H9 (cell line): ENCODE data around the gene TSPAN18. TPM values are rescaled to one million over a fixed set of nuclear protein-coding genes. Genes with fewer than 3 reads are reported as not detected.
A peak's percentile ranks its signal among the peaks of the same experiment; 100 is the strongest.

ENCODE experiments used
- DNase-seq: peaks from one replicate; pipeline ENCODE4 v3.0.0-alpha.2; 2017
- H2AFZ ChIP-seq: one replicate; pipeline ENCODE4 v1.6.1; 2013; ENCODE audit warnings: mild to moderate bottlenecking, low read length, control low read depth, moderate library complexity
- H2AK5ac ChIP-seq: 2 replicates; pipeline ENCODE4 v1.6.1; 2013; ENCODE audit warnings: low read length, control low read depth, mixed read lengths; ENCODE audit not compliant: insufficient read length
- H2BK120ac ChIP-seq: one replicate; pipeline ENCODE4 v1.6.1; 2013; ENCODE audit warnings: low read depth, mild to moderate bottlenecking, low read length, control low read depth, inconsistent platforms; ENCODE audit not compliant: poor library complexity, severe bottlenecking
- H2BK12ac ChIP-seq: 2 replicates; pipeline ENCODE4 v1.6.1; 2013; ENCODE audit warnings: low read length, control low read depth, mixed read lengths, low read depth; ENCODE audit not compliant: insufficient read length
- H2BK15ac ChIP-seq: 2 replicates; pipeline ENCODE4 v1.6.1; 2013; ENCODE audit warnings: low read depth, low read length, control low read depth
- H2BK20ac ChIP-seq: one replicate; pipeline ENCODE4 v1.6.1; 2013; ENCODE audit warnings: low read depth, mild to moderate bottlenecking, low read length, control low read depth, inconsistent platforms; ENCODE audit not compliant: poor library complexity, severe bottlenecking
- H2BK5ac ChIP-seq: 2 replicates; pipeline ENCODE4 v1.6.1; 2013; ENCODE audit warnings: low read length, control low read depth, mixed read lengths; ENCODE audit not compliant: insufficient read length
- H3K14ac ChIP-seq: 2 replicates; pipeline ENCODE4 v1.6.1; 2013; ENCODE audit warnings: low read length, control low read depth; ENCODE audit not compliant: insufficient read depth
- H3K18ac ChIP-seq: 2 replicates; pipeline ENCODE4 v1.6.1; 2013; ENCODE audit warnings: low read depth, mild to moderate bottlenecking, mixed read lengths, low read length, control low read depth; ENCODE audit not compliant: insufficient read length
- H3K23ac ChIP-seq: 2 replicates; pipeline ENCODE4 v1.6.1; 2013; ENCODE audit warnings: low read length, control low read depth, mixed read lengths, low read depth; ENCODE audit not compliant: insufficient read length
- H3K23me2 ChIP-seq: 2 replicates; pipeline ENCODE4 v1.6.1; 2013; ENCODE audit warnings: low read depth, mild to moderate bottlenecking, mixed read lengths, low read length, control low read depth; ENCODE audit not compliant: insufficient read length, poor library complexity, severe bottlenecking
- H3K27ac ChIP-seq: 2 replicates; pipeline ENCODE4 v1.5.1; 2013; ENCODE audit warnings: low read length, control low read depth, mixed read lengths, low read depth; ENCODE audit not compliant: insufficient read length
- H3K27me3 ChIP-seq: 2 replicates; pipeline ENCODE4 v1.6.1; 2013; ENCODE audit warnings: low read length, control low read depth, inconsistent platforms; ENCODE audit not compliant: insufficient read depth
- H3K4ac ChIP-seq: 2 replicates; pipeline ENCODE4 v1.6.1; 2013; ENCODE audit warnings: low read depth, mild to moderate bottlenecking, control low read depth, inconsistent platforms, low read length, moderate library complexity
- H3K4me1 ChIP-seq: 2 replicates; pipeline ENCODE4 v1.6.1; 2013; ENCODE audit warnings: low read length, control low read depth, inconsistent platforms; ENCODE audit not compliant: insufficient read depth
- H3K4me2 ChIP-seq: 2 replicates; pipeline ENCODE4 v1.6.1; 2013; ENCODE audit warnings: low read length, control low read depth, mixed read lengths; ENCODE audit not compliant: insufficient read length, insufficient read depth
- H3K56ac ChIP-seq: 2 replicates; pipeline ENCODE4 v1.6.1; 2013; ENCODE audit warnings: low read depth, mild to moderate bottlenecking, mixed read lengths, low read length, control low read depth; ENCODE audit not compliant: insufficient read length
- H3K79me1 ChIP-seq: 2 replicates; pipeline ENCODE4 v1.6.1; 2013; ENCODE audit warnings: low read depth, mild to moderate bottlenecking, moderate library complexity, low read length, control low read depth, inconsistent platforms; ENCODE audit not compliant: insufficient read depth, poor library complexity, severe bottlenecking
- H3K79me2 ChIP-seq: 2 replicates; pipeline ENCODE4 v1.6.1; 2013; ENCODE audit warnings: low read length, control low read depth, inconsistent platforms; ENCODE audit not compliant: insufficient read depth
- H3K9ac ChIP-seq: 2 replicates; pipeline ENCODE4 v1.6.1; 2013; ENCODE audit warnings: low read length, control low read depth, mixed read lengths; ENCODE audit not compliant: insufficient read length; ENCODE audit errors: extremely low read depth
- H3K9me3 ChIP-seq: one replicate; pipeline ENCODE4 v1.6.1; 2013; ENCODE audit warnings: low read depth, low read length, inconsistent platforms; ENCODE audit not compliant: control insufficient read depth
- H3T11ph ChIP-seq: one replicate; pipeline ENCODE4 v1.6.1; 2013; ENCODE audit warnings: mild to moderate bottlenecking, low read length, control low read depth, inconsistent platforms
- H4K20me1 ChIP-seq: one replicate; pipeline ENCODE4 v1.6.1; 2013; ENCODE audit not compliant: control insufficient read depth, insufficient read length, insufficient read depth
- H4K5ac ChIP-seq: 2 replicates; pipeline ENCODE4 v1.6.1; 2013; ENCODE audit warnings: low read depth, mild to moderate bottlenecking, mixed read lengths, low read length, control low read depth; ENCODE audit not compliant: insufficient read length
- H4K8ac ChIP-seq: replicated peaks from 2 replicates; pipeline ENCODE4 v1.6.1; 2013; ENCODE audit warnings: low read length, control low read depth, mixed read lengths, low read depth; ENCODE audit not compliant: insufficient read length
- H4K91ac ChIP-seq: 2 replicates; pipeline ENCODE4 v1.6.1; 2013; ENCODE audit warnings: low read depth, mild to moderate bottlenecking, moderate library complexity, mixed read lengths, low read length, control low read depth; ENCODE audit not compliant: insufficient read length
- H3K27ac Mint-ChIP-seq, 3 experiments: 2 replicates in 2 of 3; 3 replicates in 1 of 3; pipeline ENCODE4 v1.8.0; 2020 to 2021; ENCODE audit warnings: mixed read lengths in 3 of 3, mild to moderate bottlenecking in 1 of 3, moderate library complexity in 1 of 3
- H3K27me3 Mint-ChIP-seq: 2 replicates; pipeline ENCODE4 v1.8.0; 2021; ENCODE audit warnings: low read depth, mild to moderate bottlenecking, moderate library complexity, mixed read lengths
- H3K36me3 Mint-ChIP-seq, 3 experiments: 2 replicates in 2 of 3; 3 replicates in 1 of 3; pipeline ENCODE4 v1.8.0; 2020 to 2021; ENCODE audit warnings: low read depth in 3 of 3, mixed read lengths in 3 of 3; ENCODE audit not compliant: insufficient read depth in 1 of 3
- H3K4me1 Mint-ChIP-seq, 2 experiments: 2 replicates each; pipeline ENCODE4 v1.8.0; 2020; ENCODE audit warnings: mixed read lengths in 2 of 2
- H3K4me3 Mint-ChIP-seq, 2 experiments: 2 replicates in 1 of 2; 3 replicates in 1 of 2; pipeline ENCODE4 v1.8.0; 2020 to 2021; ENCODE audit warnings: mild to moderate bottlenecking in 2 of 2, mixed read lengths in 2 of 2, moderate library complexity in 1 of 2
- H3K9me3 Mint-ChIP-seq, 2 experiments: 2 replicates in 1 of 2; 3 replicates in 1 of 2; pipeline ENCODE4 v1.8.0; 2020; ENCODE audit warnings: mild to moderate bottlenecking in 2 of 2, mixed read lengths in 2 of 2, moderate library complexity in 1 of 2
- WGBS: extraction: QIAGEN DNeasy Blood & Tissue Kit; methylation state at CpG from one replicate; pipeline ENCODE4 v1.1.7; 2013; ENCODE audit warnings: missing lambda C conversion rate, low lambda C conversion rate, mixed read lengths; ENCODE audit not compliant: insufficient read length; ENCODE audit errors: extremely low coverage; 5-methylcytosine and 5-hydroxymethylcytosine counted together
- total RNA-seq: library from RNA; stranded (reverse); gene quantifications from 2 replicates; pipeline ENCODE4 v1.2.1, GENCODE V29; 2021
- TF ChIP-seq, protein P1 (sequence below): fragments of 200-600 bp; sonication (generic); conservative IDR thresholded peaks from 3 replicates; pipeline ENCODE4 v1.8.0; 2021; ENCODE audit warnings: antibody characterized with exemption, mild to moderate bottlenecking

Gene TSPAN18
- total RNA-seq, 1 experiment from 2014 or later: 25.3 TPM

- no peak overlapping the region for H4K91ac ChIP-seq
- H2AK5ac ChIP-seq: no peak overlapping the region
- TF ChIP-seq, protein P1, sequence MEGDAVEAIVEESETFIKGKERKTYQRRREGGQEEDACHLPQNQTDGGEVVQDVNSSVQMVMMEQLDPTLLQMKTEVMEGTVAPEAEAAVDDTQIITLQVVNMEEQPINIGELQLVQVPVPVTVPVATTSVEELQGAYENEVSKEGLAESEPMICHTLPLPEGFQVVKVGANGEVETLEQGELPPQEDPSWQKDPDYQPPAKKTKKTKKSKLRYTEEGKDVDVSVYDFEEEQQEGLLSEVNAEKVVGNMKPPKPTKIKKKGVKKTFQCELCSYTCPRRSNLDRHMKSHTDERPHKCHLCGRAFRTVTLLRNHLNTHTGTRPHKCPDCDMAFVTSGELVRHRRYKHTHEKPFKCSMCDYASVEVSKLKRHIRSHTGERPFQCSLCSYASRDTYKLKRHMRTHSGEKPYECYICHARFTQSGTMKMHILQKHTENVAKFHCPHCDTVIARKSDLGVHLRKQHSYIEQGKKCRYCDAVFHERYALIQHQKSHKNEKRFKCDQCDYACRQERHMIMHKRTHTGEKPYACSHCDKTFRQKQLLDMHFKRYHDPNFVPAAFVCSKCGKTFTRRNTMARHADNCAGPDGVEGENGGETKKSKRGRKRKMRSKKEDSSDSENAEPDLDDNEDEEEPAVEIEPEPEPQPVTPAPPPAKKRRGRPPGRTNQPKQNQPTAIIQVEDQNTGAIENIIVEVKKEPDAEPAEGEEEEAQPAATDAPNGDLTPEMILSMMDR: no peak
- Mint-ChIP-seq H3K27ac (peak overlapping the region in 2 of 3 experiments; percentile 76 to 79; a peak in 5 of 7 replicates), H3K4me1 (peaks cover 80 to 94% of the 10 kb centered on the region in 2 experiments), H3K9me3 (no peaks in the 10 kb centered on the region; a peak in 1 of 5 replicates), H3K4me3 (no peak overlapping the region; a peak in 1 of 5 replicates), H3K36me3 (no peaks in the 10 kb centered on the region), H3K27me3 (peaks cover 17% of the 10 kb centered on the region)
- no peaks in the 10 kb centered on the region for H3K27me3 ChIP-seq
- no peak overlapping the region for H2BK15ac ChIP-seq
- H2AFZ ChIP-seq: no peak overlapping the region
- no peaks in the 10 kb centered on the region for H3K23me2 ChIP-seq
- H2BK120ac ChIP-seq: no peak overlapping the region
- H3K4me2 ChIP-seq: no peak overlapping the region
- H4K5ac ChIP-seq: no peak overlapping the region
- peaks cover 13% of the 10 kb centered on the region; the same call in 1 of the 2 replicates for H3K4me1 ChIP-seq
- H3K14ac ChIP-seq: no peak overlapping the region; the same call in 1 of the 2 replicates
- H2BK12ac ChIP-seq: no peak overlapping the region
- H3K4ac ChIP-seq: no peak overlapping the region; the same call in 1 of the 2 replicates
- H3T11ph ChIP-seq: no peak overlapping the region
- H3K56ac ChIP-seq: no peak overlapping the region
- H3K18ac ChIP-seq: no peak overlapping the region
- no peak overlapping the region for H2BK20ac ChIP-seq
- no peaks in the 10 kb centered on the region for H4K20me1 ChIP-seq
- no peak overlapping the region for H3K9ac ChIP-seq
- no peak overlapping the region for H3K23ac ChIP-seq
- no peak for DNase-seq
- H2BK5ac ChIP-seq: no peak overlapping the region
- no peaks in the 10 kb centered on the region for H3K79me1 ChIP-seq
- WGBS: no CpG with 5 or more reads among the region's 7 CpGs
- no peak overlapping the region for H4K8ac ChIP-seq
- no peak overlapping the region for H3K27ac ChIP-seq
- no peaks in the 10 kb centered on the region for H3K79me2 ChIP-seq
- no peaks in the 10 kb centered on the region for H3K9me3 ChIP-seq
Measured at GRCh38 chr11:44960200-44960845, 233.6 kb downstream of the TSPAN18 start.
